GM23338 (cell line): Measurements from ENCODE around the gene ROR1.

Experiments
- CREB1 ChIP-seq: fragments of 250-450 bp; sonication (Bioruptor Pico); IDR thresholded peaks from 2 replicates; pipeline ENCODE4 v1.5.0; 2020; ENCODE audit warnings: low read depth, mild to moderate bottlenecking, moderate library complexity
- EZH2 ChIP-seq: fragments of 200-600 bp; sonication (generic); IDR thresholded peaks from one replicate; pipeline ENCODE4 v1.8.0; 2017; ENCODE audit warnings: antibody characterized with exemption, mild to moderate bottlenecking, low read depth; ENCODE audit not compliant: unreplicated experiment
- EZH2phosphoT487 ChIP-seq: fragments of 200-600 bp; sonication (generic); IDR thresholded peaks from one replicate; pipeline ENCODE4 v1.8.1; 2018; ENCODE audit warnings: antibody characterized with exemption; ENCODE audit not compliant: unreplicated experiment
- JUNB ChIP-seq: IDR thresholded peaks from one replicate; pipeline ENCODE4 v1.6.1; 2016; ENCODE audit warnings: antibody characterized with exemption; ENCODE audit not compliant: unreplicated experiment
- POLR2AphosphoS5 ChIP-seq: IDR thresholded peaks from 2 replicates; pipeline ENCODE4 v1.6.1; 2016; ENCODE audit warnings: antibody characterized with exemption, low read depth
- REST ChIP-seq: IDR thresholded peaks from one replicate; pipeline ENCODE4 v1.6.1; 2018; ENCODE audit warnings: antibody characterized with exemption; ENCODE audit not compliant: unreplicated experiment
- STAT1 ChIP-seq: IDR thresholded peaks from one replicate; pipeline ENCODE4 v1.6.1; 2016; ENCODE audit warnings: antibody characterized with exemption; ENCODE audit not compliant: unreplicated experiment
- ZNF114 ChIP-seq: fragments of 250-450 bp; sonication (Bioruptor Pico); IDR thresholded peaks from 2 replicates; pipeline ENCODE4 v1.5.0; 2020; ENCODE audit warnings: mild to moderate bottlenecking, moderate library complexity
- TF ChIP-seq, protein P1 (sequence below), 2 experiments: fragments of 200-600 bp in 1 of 2; sonication (generic) in 1 of 2; conservative IDR thresholded peaks; 2 replicates each; pipeline versions ENCODE4 v1.5.1 to v1.6.1; 2016 to 2017; ENCODE audit warnings: antibody characterized with exemption in 2 of 2, low read depth in 2 of 2, mild to moderate bottlenecking in 2 of 2, moderate library complexity in 1 of 2
- TF ChIP-seq, protein P2 (sequence below): IDR thresholded peaks from 2 replicates; pipeline ENCODE4 v1.6.1; 2016; ENCODE audit warnings: antibody characterized with exemption

GRCh38 chr1:64036549-64036948 lies 262.7 kb downstream of the ROR1 start:
- TF ChIP-seq POLR2AphosphoS5 (no peak), REST (no peak), STAT1 (no peak), EZH2phosphoT487 (no peak), EZH2 (no peak), JUNB (no peak), CREB1 (no peak), ZNF114 (CRISPR knock-in tag) (no peak)
- TF ChIP-seq, protein P1, sequence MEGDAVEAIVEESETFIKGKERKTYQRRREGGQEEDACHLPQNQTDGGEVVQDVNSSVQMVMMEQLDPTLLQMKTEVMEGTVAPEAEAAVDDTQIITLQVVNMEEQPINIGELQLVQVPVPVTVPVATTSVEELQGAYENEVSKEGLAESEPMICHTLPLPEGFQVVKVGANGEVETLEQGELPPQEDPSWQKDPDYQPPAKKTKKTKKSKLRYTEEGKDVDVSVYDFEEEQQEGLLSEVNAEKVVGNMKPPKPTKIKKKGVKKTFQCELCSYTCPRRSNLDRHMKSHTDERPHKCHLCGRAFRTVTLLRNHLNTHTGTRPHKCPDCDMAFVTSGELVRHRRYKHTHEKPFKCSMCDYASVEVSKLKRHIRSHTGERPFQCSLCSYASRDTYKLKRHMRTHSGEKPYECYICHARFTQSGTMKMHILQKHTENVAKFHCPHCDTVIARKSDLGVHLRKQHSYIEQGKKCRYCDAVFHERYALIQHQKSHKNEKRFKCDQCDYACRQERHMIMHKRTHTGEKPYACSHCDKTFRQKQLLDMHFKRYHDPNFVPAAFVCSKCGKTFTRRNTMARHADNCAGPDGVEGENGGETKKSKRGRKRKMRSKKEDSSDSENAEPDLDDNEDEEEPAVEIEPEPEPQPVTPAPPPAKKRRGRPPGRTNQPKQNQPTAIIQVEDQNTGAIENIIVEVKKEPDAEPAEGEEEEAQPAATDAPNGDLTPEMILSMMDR (conservative IDR thresholded peaks at IDR 0.05; ENCODE audit: low read depth in 2 of 2) = no peak
- TF ChIP-seq, protein P2, sequence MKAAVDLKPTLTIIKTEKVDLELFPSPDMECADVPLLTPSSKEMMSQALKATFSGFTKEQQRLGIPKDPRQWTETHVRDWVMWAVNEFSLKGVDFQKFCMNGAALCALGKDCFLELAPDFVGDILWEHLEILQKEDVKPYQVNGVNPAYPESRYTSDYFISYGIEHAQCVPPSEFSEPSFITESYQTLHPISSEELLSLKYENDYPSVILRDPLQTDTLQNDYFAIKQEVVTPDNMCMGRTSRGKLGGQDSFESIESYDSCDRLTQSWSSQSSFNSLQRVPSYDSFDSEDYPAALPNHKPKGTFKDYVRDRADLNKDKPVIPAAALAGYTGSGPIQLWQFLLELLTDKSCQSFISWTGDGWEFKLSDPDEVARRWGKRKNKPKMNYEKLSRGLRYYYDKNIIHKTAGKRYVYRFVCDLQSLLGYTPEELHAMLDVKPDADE = no peak
